Measurements from ENCODE around the gene FARP1. TPM values are rescaled to one million over a fixed set of nuclear protein-coding genes. Genes with fewer than 3 reads are reported as not detected.
A peak's percentile ranks its signal among the peaks of the same experiment; 100 is the strongest.

The FARP1 gene
- total and polyA plus RNA-seq, 2 of the 13 experiments (the other 11 are each of a cell fraction or from before 2014, with no cell fraction given) = 70.6 to 126 TPM

DNA sequence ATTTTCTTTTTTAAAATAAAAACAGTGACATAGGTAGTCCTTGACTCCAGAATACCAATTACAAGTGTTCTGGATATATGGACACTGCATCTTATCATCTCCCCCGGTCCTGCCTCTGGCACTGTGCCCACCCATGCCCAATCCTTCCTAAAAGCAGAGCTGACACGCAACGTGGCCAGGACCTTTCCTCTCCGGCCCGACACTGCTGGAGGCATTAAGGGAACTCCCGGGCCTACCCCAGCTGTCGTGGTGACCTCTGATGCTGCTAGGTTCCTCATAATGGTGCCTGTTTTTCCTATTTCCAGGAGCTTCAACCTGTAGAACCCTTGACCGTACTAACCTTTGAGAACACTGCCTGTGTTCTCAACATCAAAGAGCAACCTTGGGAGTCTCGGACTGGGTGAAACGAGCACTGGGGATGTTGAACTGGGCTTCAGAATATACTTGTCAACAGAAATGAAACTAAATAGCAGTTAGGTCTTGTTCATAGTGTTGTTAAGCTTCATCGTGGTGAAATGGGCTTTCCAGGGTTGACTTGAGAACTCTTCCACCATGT is 48.1 kb downstream of the FARP1 start (continued):
- TF ChIP-seq RBM39 (IDR thresholded peaks at IDR 0.05; ENCODE audit: low read depth, low read length, poor library complexity, severe bottlenecking) (no peak), TAF1 (CRISPR knock-in tag; IDR thresholded peaks at IDR 0.05) (no peak), PPARG (CRISPR knock-in tag; conservative IDR thresholded peaks at IDR 0.05) (peak; percentile 65; the same call in 1 of the 2 replicates), ESRRA (CRISPR knock-in tag; IDR thresholded peaks at IDR 0.05; ENCODE audit: low read depth) (peak; percentile 23; the same call in 1 of the 2 replicates), SPEN (CRISPR knock-in tag; IDR thresholded peaks at IDR 0.05; ENCODE audit: low read depth) (no peak), ZNF552 (CRISPR knock-in tag; IDR thresholded peaks at IDR 0.05; ENCODE audit: borderline replicate concordance) (no peak), NCOA2 (CRISPR knock-in tag; IDR thresholded peaks at IDR 0.05) (peak; percentile 45; the same call in 1 of the 2 replicates), ZNF17 (CRISPR knock-in tag; IDR thresholded peaks at IDR 0.05) (no peak), MAF1 (CRISPR knock-in tag; IDR thresholded peaks at IDR 0.05; ENCODE audit: borderline replicate concordance) (no peak), EHMT2 (IDR thresholded peaks at IDR 0.05; ENCODE audit: borderline replicate concordance, low read depth, low read length) (no peak), ATF7 (IDR thresholded peaks at IDR 0.05) (no peak), ATF7 (CRISPR knock-in tag; IDR thresholded peaks at IDR 0.05) (no peak), KDM4B (CRISPR knock-in tag; IDR thresholded peaks at IDR 0.05) (no peak), MXI1 (IDR thresholded peaks at IDR 0.05; ENCODE audit: borderline replicate concordance, low read depth, low read length) (0 out of 3 replicates have a peak, but pooled peaks have one; percentile 32), THYN1 (CRISPR knock-in tag; IDR thresholded peaks at IDR 0.05; ENCODE audit: borderline replicate concordance, low read depth) (no peak), EP300 (IDR thresholded peaks at IDR 0.05; ENCODE audit: low read depth in 2 of 2, low read length in 2 of 2) (peak in 1 of 2 experiments; percentile 24; a peak in 1 of 4 replicates), EP300 (CRISPR knock-in tag; IDR thresholded peaks at IDR 0.05; ENCODE audit: borderline replicate concordance) (no peak)
- TF ChIP-seq, protein P1, sequence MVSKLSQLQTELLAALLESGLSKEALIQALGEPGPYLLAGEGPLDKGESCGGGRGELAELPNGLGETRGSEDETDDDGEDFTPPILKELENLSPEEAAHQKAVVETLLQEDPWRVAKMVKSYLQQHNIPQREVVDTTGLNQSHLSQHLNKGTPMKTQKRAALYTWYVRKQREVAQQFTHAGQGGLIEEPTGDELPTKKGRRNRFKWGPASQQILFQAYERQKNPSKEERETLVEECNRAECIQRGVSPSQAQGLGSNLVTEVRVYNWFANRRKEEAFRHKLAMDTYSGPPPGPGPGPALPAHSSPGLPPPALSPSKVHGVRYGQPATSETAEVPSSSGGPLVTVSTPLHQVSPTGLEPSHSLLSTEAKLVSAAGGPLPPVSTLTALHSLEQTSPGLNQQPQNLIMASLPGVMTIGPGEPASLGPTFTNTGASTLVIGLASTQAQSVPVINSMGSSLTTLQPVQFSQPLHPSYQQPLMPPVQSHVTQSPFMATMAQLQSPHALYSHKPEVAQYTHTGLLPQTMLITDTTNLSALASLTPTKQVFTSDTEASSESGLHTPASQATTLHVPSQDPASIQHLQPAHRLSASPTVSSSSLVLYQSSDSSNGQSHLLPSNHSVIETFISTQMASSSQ (IDR thresholded peaks at IDR 0.05; ENCODE audit: low read depth) = no peak
- TF ChIP-seq, protein P1 (CRISPR knock-in tag; IDR thresholded peaks at IDR 0.05; ENCODE audit: borderline replicate concordance) = 0 out of 2 replicates have a peak, but pooled peaks have one; percentile 43
- TF ChIP-seq, protein P2, sequence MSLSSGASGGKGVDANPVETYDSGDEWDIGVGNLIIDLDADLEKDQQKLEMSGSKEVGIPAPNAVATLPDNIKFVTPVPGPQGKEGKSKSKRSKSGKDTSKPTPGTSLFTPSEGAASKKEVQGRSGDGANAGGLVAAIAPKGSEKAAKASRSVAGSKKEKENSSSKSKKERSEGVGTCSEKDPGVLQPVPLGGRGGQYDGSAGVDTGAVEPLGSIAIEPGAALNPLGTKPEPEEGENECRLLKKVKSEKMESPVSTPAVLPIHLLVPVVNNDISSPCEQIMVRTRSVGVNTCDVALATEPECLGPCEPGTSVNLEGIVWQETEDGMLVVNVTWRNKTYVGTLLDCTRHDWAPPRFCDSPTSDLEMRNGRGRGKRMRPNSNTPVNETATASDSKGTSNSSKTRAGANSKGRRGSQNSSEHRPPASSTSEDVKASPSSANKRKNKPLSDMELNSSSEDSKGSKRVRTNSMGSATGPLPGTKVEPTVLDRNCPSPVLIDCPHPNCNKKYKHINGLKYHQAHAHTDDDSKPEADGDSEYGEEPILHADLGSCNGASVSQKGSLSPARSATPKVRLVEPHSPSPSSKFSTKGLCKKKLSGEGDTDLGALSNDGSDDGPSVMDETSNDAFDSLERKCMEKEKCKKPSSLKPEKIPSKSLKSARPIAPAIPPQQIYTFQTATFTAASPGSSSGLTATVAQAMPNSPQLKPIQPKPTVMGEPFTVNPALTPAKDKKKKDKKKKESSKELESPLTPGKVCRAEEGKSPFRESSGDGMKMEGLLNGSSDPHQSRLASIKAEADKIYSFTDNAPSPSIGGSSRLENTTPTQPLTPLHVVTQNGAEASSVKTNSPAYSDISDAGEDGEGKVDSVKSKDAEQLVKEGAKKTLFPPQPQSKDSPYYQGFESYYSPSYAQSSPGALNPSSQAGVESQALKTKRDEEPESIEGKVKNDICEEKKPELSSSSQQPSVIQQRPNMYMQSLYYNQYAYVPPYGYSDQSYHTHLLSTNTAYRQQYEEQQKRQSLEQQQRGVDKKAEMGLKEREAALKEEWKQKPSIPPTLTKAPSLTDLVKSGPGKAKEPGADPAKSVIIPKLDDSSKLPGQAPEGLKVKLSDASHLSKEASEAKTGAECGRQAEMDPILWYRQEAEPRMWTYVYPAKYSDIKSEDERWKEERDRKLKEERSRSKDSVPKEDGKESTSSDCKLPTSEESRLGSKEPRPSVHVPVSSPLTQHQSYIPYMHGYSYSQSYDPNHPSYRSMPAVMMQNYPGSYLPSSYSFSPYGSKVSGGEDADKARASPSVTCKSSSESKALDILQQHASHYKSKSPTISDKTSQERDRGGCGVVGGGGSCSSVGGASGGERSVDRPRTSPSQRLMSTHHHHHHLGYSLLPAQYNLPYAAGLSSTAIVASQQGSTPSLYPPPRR (CRISPR knock-in tag; IDR thresholded peaks at IDR 0.05; ENCODE audit: borderline replicate concordance) = 0 out of 2 replicates have a peak, but pooled peaks have one; percentile 25

Measured in HepG2 (cell line).